ENCODE measurements around the gene NUDT8. TPM values are rescaled to one million over a fixed set of nuclear protein-coding genes. Genes with fewer than 3 reads are reported as not detected.

The NUDT8 gene
- polyA plus RNA-seq, 1 of the 3 experiments (the other 2 are of a cell fraction): 2.7 TPM

- TF ChIP-seq RFX5 (IDR thresholded peaks at IDR 0.05; ENCODE audit: low read length) (no peak; the same call in 1 of the 2 replicates), PBX3 (IDR thresholded peaks at IDR 0.05) (no peak), POLR2AphosphoS5 (IDR thresholded peaks at IDR 0.05; ENCODE audit: low read depth, low read length) (peak; percentile 99), TCF12 (IDR thresholded peaks at IDR 0.05) (0 out of 2 replicates have a peak, but pooled peaks have one; percentile 8), SIN3A (IDR thresholded peaks at IDR 0.05; ENCODE audit: borderline replicate concordance, low read depth, low read length) (0 out of 2 replicates have a peak, but pooled peaks have one; percentile 63), MEF2A (IDR thresholded peaks at IDR 0.05; ENCODE audit: borderline replicate concordance, low read depth) (no peak), ELF1 (IDR thresholded peaks at IDR 0.05) (0 out of 2 replicates have a peak, but pooled peaks have one; percentile 19), RAD21 (IDR thresholded peaks at IDR 0.05; ENCODE audit: low read length) (peak; percentile 51), EZH2phosphoT487 (IDR thresholded peaks at IDR 0.05; ENCODE audit: borderline replicate concordance, low read depth) (no peak), NRF1 (IDR thresholded peaks at IDR 0.05; ENCODE audit: low read depth, low read length) (peak; percentile 34; the same call in 1 of the 2 replicates), JUND (IDR thresholded peaks at IDR 0.05) (peak; percentile 40; the same call in 1 of the 2 replicates), USF1 (IDR thresholded peaks at IDR 0.05; ENCODE audit: borderline replicate concordance, low read depth) (no peak), EP300 (IDR thresholded peaks at IDR 0.05; ENCODE audit: borderline replicate concordance in 1 of 2, low read depth in 1 of 2, low read length in 1 of 2) (peak in 1 of 2 experiments; percentile 34; a peak in 2 of 4 replicates)
Measured at GRCh38 chr11:67583247-67584204, 46.2 kb downstream of the NUDT8 start, which contains the start of gene GSTP1 (continued).

GRCh38 chr11:67582011-67582410 is 47.7 kb downstream of the NUDT8 start:
- POLR2A ChIA-PET: interaction anchor here (1.6 kb wide), 1 partner anchor 9 kb away, joined by 5 read pairs; no protein-coding TSS in a partner anchor
- 74% methylated on average over 4 of the region's 4 CpGs for WGBS (ENCODE audit: low lambda C conversion rate)

More at GRCh38 chr11:67582011-67582410, 47.7 kb downstream of the NUDT8 start:
- TF ChIP-seq RAD21 (IDR thresholded peaks at IDR 0.05; ENCODE audit: low read length) (no peak), TEAD4 (IDR thresholded peaks at IDR 0.05; ENCODE audit: borderline replicate concordance, insufficient read depth) (no peak), EZH2phosphoT487 (IDR thresholded peaks at IDR 0.05; ENCODE audit: borderline replicate concordance, low read depth) (no peak), TCF12 (IDR thresholded peaks at IDR 0.05) (no peak), USF1 (IDR thresholded peaks at IDR 0.05; ENCODE audit: borderline replicate concordance, low read depth) (no peak), RXRA (IDR thresholded peaks at IDR 0.05; ENCODE audit: borderline replicate concordance, low read depth) (no peak), SIN3A (IDR thresholded peaks at IDR 0.05; ENCODE audit: borderline replicate concordance, low read depth, low read length) (no peak), FOXM1 (IDR thresholded peaks at IDR 0.05; ENCODE audit: low read depth) (no peak), RFX5 (IDR thresholded peaks at IDR 0.05; ENCODE audit: low read length) (no peak), USF2 (IDR thresholded peaks at IDR 0.05; ENCODE audit: borderline replicate concordance, low read depth, low read length) (no peak), JUND (IDR thresholded peaks at IDR 0.05) (no peak), NRF1 (IDR thresholded peaks at IDR 0.05; ENCODE audit: low read depth, low read length) (no peak), CTCF (IDR thresholded peaks at IDR 0.05) (no peak)
- TF ChIP-seq, protein P1, sequence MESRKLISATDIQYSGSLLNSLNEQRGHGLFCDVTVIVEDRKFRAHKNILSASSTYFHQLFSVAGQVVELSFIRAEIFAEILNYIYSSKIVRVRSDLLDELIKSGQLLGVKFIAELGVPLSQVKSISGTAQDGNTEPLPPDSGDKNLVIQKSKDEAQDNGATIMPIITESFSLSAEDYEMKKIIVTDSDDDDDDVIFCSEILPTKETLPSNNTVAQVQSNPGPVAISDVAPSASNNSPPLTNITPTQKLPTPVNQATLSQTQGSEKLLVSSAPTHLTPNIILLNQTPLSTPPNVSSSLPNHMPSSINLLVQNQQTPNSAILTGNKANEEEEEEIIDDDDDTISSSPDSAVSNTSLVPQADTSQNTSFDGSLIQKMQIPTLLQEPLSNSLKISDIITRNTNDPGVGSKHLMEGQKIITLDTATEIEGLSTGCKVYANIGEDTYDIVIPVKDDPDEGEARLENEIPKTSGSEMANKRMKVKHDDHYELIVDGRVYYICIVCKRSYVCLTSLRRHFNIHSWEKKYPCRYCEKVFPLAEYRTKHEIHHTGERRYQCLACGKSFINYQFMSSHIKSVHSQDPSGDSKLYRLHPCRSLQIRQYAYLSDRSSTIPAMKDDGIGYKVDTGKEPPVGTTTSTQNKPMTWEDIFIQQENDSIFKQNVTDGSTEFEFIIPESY (IDR thresholded peaks at IDR 0.05; ENCODE audit: borderline replicate concordance, low read depth): no peak
- H3K79me2 ChIP-seq (ENCODE audit: insufficient read depth): peaks cover 27% of the 10 kb centered on the region
- no peaks in the 10 kb centered on the region for H3K9me2 ChIP-seq
- H2AFZ ChIP-seq (ENCODE audit: low read depth): 0 out of 2 replicates have a peak overlapping the region, but pooled peaks have one; percentile 76
- H3K9me3 ChIP-seq: no peaks in the 10 kb centered on the region
- H3K36me3 ChIP-seq (replicated peaks in 1 of 2; ENCODE audit: control insufficient read depth in 1 of 2, insufficient read depth in 2 of 2, low read length in 1 of 2): peaks cover 9 to 14% of the 10 kb centered on the region in 2 experiments
- H3K4me3 ChIP-seq (ENCODE audit: low read depth in 2 of 2, low read length in 1 of 2): no peak overlapping the region
- H3F3A ChIP-seq (replicated peaks; ENCODE audit: insufficient read depth): peaks cover 7% of the 10 kb centered on the region
- peak overlapping the region in 1 of 2 experiments; percentile 53; a peak in 2 of 4 replicates for H3K27ac ChIP-seq (ENCODE audit: low read depth in 2 of 2, low read length in 1 of 2)
- no peak overlapping the region for H3K4me2 ChIP-seq
- H4K20me1 ChIP-seq (ENCODE audit: insufficient read depth): peaks cover 20% of the 10 kb centered on the region
- H3K9ac ChIP-seq: no peak overlapping the region
- H3K27me3 ChIP-seq (ENCODE audit: insufficient read depth): no peaks in the 10 kb centered on the region
- no peak for DNase-seq
- peaks cover 10 to 22% of the 10 kb centered on the region in 2 experiments; a peak in 3 of 4 replicates for H3K4me1 ChIP-seq (ENCODE audit: control insufficient read depth in 1 of 2, insufficient read depth in 2 of 2, low read depth in 1 of 2, low read length in 1 of 2)
- CTCF ChIA-PET: interaction anchor here (0.6 to 5.8 kb wide), 9 partner anchors 10 to 114 kb away, joined by 3 to 43 read pairs (median 5); partner anchors contain the start of genes NUDT8 and TMEM134

All from SK-N-SH (cell line).